Measurements from ENCODE around the gene FTO. TPM values are rescaled to one million over a fixed set of nuclear protein-coding genes. Genes with fewer than 3 reads are reported as not detected.

Gene FTO
- total and polyA plus RNA-seq, 2 of the 13 experiments (the other 11 are each of a cell fraction or from before 2014, with no cell fraction given) = 41.6 to 55.8 TPM

DNA sequence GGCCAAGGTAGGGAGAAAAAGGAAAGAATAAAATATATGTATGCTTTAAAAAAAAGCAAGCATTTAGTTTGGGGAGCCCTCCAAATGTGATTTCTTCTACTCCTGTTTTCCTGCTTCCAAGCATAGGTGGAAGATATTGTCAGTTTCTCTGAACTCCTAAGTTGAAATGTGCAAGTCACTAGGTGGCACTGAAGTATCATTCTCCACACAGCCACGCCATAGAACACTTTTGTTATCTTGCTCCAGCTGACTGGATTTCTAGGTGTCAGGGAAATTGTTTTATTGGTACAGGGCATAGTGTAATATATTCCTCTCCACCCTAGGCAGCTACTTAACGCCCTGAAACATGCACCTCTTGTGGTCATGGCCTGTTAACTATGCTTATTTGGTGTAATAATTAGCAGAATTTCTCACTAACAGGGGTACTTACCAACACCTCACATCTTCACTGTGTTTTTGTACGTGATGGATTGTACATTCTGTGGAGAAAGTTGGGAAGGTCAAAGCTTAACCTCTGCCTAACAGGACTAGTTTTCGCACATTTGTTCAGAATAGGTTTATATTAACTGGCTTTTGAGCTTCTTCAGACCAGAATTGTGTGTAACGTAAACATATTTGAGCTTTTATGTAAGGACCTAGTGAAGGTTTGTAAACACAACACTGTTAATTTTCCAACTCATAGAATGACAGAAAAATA, 69.3 kb downstream of the FTO start (continued):
- TF ChIP-seq NR2F6 (IDR thresholded peaks at IDR 0.05) = peak; percentile 78
- peak; percentile 10; the same call in 1 of the 2 replicates for TF ChIP-seq NR2F6 (CRISPR knock-in tag; IDR thresholded peaks at IDR 0.05)
- TF ChIP-seq ZNF670 (CRISPR knock-in tag; IDR thresholded peaks at IDR 0.05; ENCODE audit: borderline replicate concordance) = no peak
- TF ChIP-seq ZNF331 (CRISPR knock-in tag; IDR thresholded peaks at IDR 0.05) = peak; percentile 28; the same call in 1 of the 2 replicates
- no peak for TF ChIP-seq ZNF746 (CRISPR knock-in tag; IDR thresholded peaks at IDR 0.05)
- TF ChIP-seq, protein P1, sequence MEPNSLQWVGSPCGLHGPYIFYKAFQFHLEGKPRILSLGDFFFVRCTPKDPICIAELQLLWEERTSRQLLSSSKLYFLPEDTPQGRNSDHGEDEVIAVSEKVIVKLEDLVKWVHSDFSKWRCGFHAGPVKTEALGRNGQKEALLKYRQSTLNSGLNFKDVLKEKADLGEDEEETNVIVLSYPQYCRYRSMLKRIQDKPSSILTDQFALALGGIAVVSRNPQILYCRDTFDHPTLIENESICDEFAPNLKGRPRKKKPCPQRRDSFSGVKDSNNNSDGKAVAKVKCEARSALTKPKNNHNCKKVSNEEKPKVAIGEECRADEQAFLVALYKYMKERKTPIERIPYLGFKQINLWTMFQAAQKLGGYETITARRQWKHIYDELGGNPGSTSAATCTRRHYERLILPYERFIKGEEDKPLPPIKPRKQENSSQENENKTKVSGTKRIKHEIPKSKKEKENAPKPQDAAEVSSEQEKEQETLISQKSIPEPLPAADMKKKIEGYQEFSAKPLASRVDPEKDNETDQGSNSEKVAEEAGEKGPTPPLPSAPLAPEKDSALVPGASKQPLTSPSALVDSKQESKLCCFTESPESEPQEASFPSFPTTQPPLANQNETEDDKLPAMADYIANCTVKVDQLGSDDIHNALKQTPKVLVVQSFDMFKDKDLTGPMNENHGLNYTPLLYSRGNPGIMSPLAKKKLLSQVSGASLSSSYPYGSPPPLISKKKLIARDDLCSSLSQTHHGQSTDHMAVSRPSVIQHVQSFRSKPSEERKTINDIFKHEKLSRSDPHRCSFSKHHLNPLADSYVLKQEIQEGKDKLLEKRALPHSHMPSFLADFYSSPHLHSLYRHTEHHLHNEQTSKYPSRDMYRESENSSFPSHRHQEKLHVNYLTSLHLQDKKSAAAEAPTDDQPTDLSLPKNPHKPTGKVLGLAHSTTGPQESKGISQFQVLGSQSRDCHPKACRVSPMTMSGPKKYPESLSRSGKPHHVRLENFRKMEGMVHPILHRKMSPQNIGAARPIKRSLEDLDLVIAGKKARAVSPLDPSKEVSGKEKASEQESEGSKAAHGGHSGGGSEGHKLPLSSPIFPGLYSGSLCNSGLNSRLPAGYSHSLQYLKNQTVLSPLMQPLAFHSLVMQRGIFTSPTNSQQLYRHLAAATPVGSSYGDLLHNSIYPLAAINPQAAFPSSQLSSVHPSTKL (CRISPR knock-in tag; IDR thresholded peaks at IDR 0.05) = peak; percentile 54; the same call in 1 of the 2 replicates
- TF ChIP-seq, protein P2, sequence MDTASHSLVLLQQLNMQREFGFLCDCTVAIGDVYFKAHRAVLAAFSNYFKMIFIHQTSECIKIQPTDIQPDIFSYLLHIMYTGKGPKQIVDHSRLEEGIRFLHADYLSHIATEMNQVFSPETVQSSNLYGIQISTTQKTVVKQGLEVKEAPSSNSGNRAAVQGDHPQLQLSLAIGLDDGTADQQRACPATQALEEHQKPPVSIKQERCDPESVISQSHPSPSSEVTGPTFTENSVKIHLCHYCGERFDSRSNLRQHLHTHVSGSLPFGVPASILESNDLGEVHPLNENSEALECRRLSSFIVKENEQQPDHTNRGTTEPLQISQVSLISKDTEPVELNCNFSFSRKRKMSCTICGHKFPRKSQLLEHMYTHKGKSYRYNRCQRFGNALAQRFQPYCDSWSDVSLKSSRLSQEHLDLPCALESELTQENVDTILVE (CRISPR knock-in tag; IDR thresholded peaks at IDR 0.05) = peak; percentile 64; the same call in 1 of the 2 replicates
- TF ChIP-seq MYNN (CRISPR knock-in tag; IDR thresholded peaks at IDR 0.05; ENCODE audit: low read depth) = no peak
- TF ChIP-seq, protein P3, sequence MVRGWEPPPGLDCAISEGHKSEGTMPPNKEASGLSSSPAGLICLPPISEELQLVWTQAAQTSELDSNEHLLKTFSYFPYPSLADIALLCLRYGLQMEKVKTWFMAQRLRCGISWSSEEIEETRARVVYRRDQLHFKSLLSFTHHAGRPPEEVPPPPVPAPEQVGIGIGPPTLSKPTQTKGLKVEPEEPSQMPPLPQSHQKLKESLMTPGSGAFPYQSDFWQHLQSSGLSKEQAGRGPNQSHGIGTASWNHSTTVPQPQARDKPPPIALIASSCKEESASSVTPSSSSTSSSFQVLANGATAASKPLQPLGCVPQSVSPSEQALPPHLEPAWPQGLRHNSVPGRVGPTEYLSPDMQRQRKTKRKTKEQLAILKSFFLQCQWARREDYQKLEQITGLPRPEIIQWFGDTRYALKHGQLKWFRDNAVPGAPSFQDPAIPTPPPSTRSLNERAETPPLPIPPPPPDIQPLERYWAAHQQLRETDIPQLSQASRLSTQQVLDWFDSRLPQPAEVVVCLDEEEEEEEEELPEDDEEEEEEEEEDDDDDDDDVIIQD (CRISPR knock-in tag; IDR thresholded peaks at IDR 0.05; ENCODE audit: low read depth) = peak; percentile 65
- peak; percentile 67; the same call in 1 of the 2 replicates for TF ChIP-seq ZNF34 (CRISPR knock-in tag; IDR thresholded peaks at IDR 0.05; ENCODE audit: borderline replicate concordance)
- no peak for TF ChIP-seq HNRNPL (IDR thresholded peaks at IDR 0.05; ENCODE audit: low read depth, low read length)
- TF ChIP-seq ZSCAN29 (CRISPR knock-in tag; conservative IDR thresholded peaks at IDR 0.05) = no peak
- TF ChIP-seq IKZF1 (IDR thresholded peaks at IDR 0.05) = no peak
- no peak for TF ChIP-seq TMF1 (CRISPR knock-in tag; IDR thresholded peaks at IDR 0.05; ENCODE audit: low read depth)
- TF ChIP-seq HHEX (CRISPR knock-in tag; IDR thresholded peaks at IDR 0.05) = no peak
- peak; percentile 59; the same call in 1 of the 2 replicates for TF ChIP-seq ZSCAN9 (CRISPR knock-in tag; IDR thresholded peaks at IDR 0.05; ENCODE audit: borderline replicate concordance)
- TF ChIP-seq ZNF20 (CRISPR knock-in tag; IDR thresholded peaks at IDR 0.05) = no peak
- no peak for TF ChIP-seq NFIC (IDR thresholded peaks at IDR 0.05; ENCODE audit: low read length)
- no peak for TF ChIP-seq FOXC1 (CRISPR knock-in tag; IDR thresholded peaks at IDR 0.05; ENCODE audit: borderline replicate concordance)
- no peak for TF ChIP-seq ZNF138 (CRISPR knock-in tag; IDR thresholded peaks at IDR 0.05; ENCODE audit: low read depth)
- peak; percentile 90 for TF ChIP-seq RAD21 (CRISPR knock-in tag; IDR thresholded peaks at IDR 0.05)
- TF ChIP-seq ZNF629 (CRISPR knock-in tag; conservative IDR thresholded peaks at IDR 0.05) = no peak
- TF ChIP-seq CREB1 (IDR thresholded peaks at IDR 0.05) = no peak
- TF ChIP-seq CREB1 (CRISPR knock-in tag; IDR thresholded peaks at IDR 0.05) = no peak
- TF ChIP-seq ZBTB38 (CRISPR knock-in tag; IDR thresholded peaks at IDR 0.05) = no peak
